DND-41 (cell line): ENCODE measurements around the gene PRR16.

Experiments used
- ATAC-seq: fragments of 200-7000 bp; cut with Tn5 transposase; 3 replicates; pipeline ENCODE4 v1.9.1; 2021; ENCODE audit warnings: low read depth; ENCODE audit not compliant: insufficient read depth
- DNase-seq: peaks from one replicate; pipeline ENCODE4 v3.0.0-alpha.2; 2020
- H2AFZ ChIP-seq: 2 replicates; pipeline ENCODE4 v1.6.0; 2012; ENCODE audit warnings: low read depth, low read length
- H3K27ac ChIP-seq: 2 replicates; pipeline ENCODE4 v1.5.1; 2012; ENCODE audit warnings: low read length, inconsistent platforms
- H3K27me3 ChIP-seq: fragments of 200-600 bp; sonication (generic); 2 replicates; pipeline ENCODE4 v1.6.0; 2012; ENCODE audit warnings: low read length, mild to moderate bottlenecking, inconsistent platforms; ENCODE audit not compliant: insufficient read depth, poor library complexity
- H3K36me3 ChIP-seq: 2 replicates; pipeline ENCODE4 v1.5.1; 2012; ENCODE audit warnings: low read length, inconsistent platforms; ENCODE audit not compliant: insufficient read depth
- H3K4me1 ChIP-seq: 2 replicates; pipeline ENCODE4 v1.5.1; 2012; ENCODE audit warnings: mild to moderate bottlenecking, low read length; ENCODE audit not compliant: insufficient read depth
- H3K4me2 ChIP-seq: 2 replicates; pipeline ENCODE4 v1.6.0; 2012; ENCODE audit warnings: mild to moderate bottlenecking, moderate library complexity, low read length, inconsistent platforms; ENCODE audit not compliant: insufficient read depth
- H3K4me3 ChIP-seq, 2 experiments: fragments of 200-600 bp in 1 of 2; shearing (Covaris generic) in 1 of 2; 2 replicates each; pipeline ENCODE4 v1.5.1; 2012 to 2016; ENCODE audit warnings: inconsistent platforms in 2 of 2, low read length in 2 of 2, mild to moderate bottlenecking in 2 of 2, low read depth in 1 of 2, moderate library complexity in 1 of 2
- H3K79me2 ChIP-seq: 2 replicates; pipeline ENCODE4 v1.6.0; 2012; ENCODE audit warnings: low read length, inconsistent platforms; ENCODE audit not compliant: insufficient read depth
- H3K9ac ChIP-seq: 2 replicates; pipeline ENCODE4 v1.6.0; 2012; ENCODE audit warnings: low read depth, mild to moderate bottlenecking, inconsistent platforms, low read length, moderate library complexity
- H3K9me3 ChIP-seq: 2 replicates; pipeline ENCODE4 v1.5.1; 2012; ENCODE audit warnings: low read length, moderate library complexity, mild to moderate bottlenecking, inconsistent platforms; ENCODE audit not compliant: insufficient read depth, severe bottlenecking
- H4K20me1 ChIP-seq: 2 replicates; pipeline ENCODE4 v1.6.0; 2012; ENCODE audit warnings: low read length; ENCODE audit not compliant: insufficient read depth
- CTCF ChIP-seq: IDR thresholded peaks from 2 replicates; pipeline ENCODE4 v1.5.1; 2012; ENCODE audit warnings: borderline replicate concordance, low read length, moderate library complexity, mild to moderate bottlenecking; ENCODE audit not compliant: poor library complexity, severe bottlenecking; ENCODE audit errors: extremely low read depth
- EZH2 ChIP-seq: IDR thresholded peaks from 3 replicates; pipeline ENCODE4 v1.6.1; 2012; ENCODE audit warnings: borderline replicate concordance, low read depth, mild to moderate bottlenecking, moderate library complexity, low read length, inconsistent platforms; ENCODE audit not compliant: severe bottlenecking

The PRR16 gene

GRCh38 chr5:120734033-120734432, 269.9 kb downstream of the PRR16 start:
- H3K79me2 ChIP-seq, result no peaks in the 10 kb centered on the region
- H3K9me3 ChIP-seq, result no peaks in the 10 kb centered on the region
- peak overlapping the region; percentile 38; the same call in 1 of the 2 replicates for H2AFZ ChIP-seq
- no peak overlapping the region for H3K4me2 ChIP-seq
- no peak for DNase-seq
- H3K27me3 ChIP-seq, result no peaks in the 10 kb centered on the region
- no peak overlapping the region for H3K27ac ChIP-seq
- H3K9ac ChIP-seq, result no peak overlapping the region
- H3K4me3 ChIP-seq, result no peak overlapping the region
- no peaks in the 10 kb centered on the region for H3K36me3 ChIP-seq
- ATAC-seq, result no peak; the same call in 2 of the 3 replicates
- TF ChIP-seq EZH2, result no peak
- no peak for TF ChIP-seq CTCF
- H4K20me1 ChIP-seq, result no peaks in the 10 kb centered on the region
- no peaks in the 10 kb centered on the region for H3K4me1 ChIP-seq

- Histone ChIP-seq H3K4me3 (no peak overlapping the region), H3K79me2 (no peaks in the 10 kb centered on the region), H3K27ac (no peak overlapping the region), H3K9ac (no peak overlapping the region), H3K27me3 (no peaks in the 10 kb centered on the region), H4K20me1 (no peaks in the 10 kb centered on the region), H2AFZ (no peak overlapping the region), H3K4me1 (no peaks in the 10 kb centered on the region), H3K36me3 (no peaks in the 10 kb centered on the region), H3K9me3 (no peaks in the 10 kb centered on the region), H3K4me2 (no peak overlapping the region)
- TF ChIP-seq CTCF (peak; percentile 17), EZH2 (no peak)
- DNase-seq, result no peak
- ATAC-seq, result no peak
Measured at GRCh38 chr5:120735076-120735475, 271.0 kb downstream of the PRR16 start.
